ENCODE data around the gene KCNK4. TPM values are rescaled to one million over a fixed set of nuclear protein-coding genes. Genes with fewer than 3 reads are reported as not detected.

Gene KCNK4
- total and polyA plus RNA-seq, 2 of the 13 experiments (the other 11 are each of a cell fraction or from before 2014, with no cell fraction given), result not detected

GRCh38 chr11:64341851-64342791, 51.0 kb downstream of the KCNK4 start (continued):
- TF ChIP-seq, protein P1, sequence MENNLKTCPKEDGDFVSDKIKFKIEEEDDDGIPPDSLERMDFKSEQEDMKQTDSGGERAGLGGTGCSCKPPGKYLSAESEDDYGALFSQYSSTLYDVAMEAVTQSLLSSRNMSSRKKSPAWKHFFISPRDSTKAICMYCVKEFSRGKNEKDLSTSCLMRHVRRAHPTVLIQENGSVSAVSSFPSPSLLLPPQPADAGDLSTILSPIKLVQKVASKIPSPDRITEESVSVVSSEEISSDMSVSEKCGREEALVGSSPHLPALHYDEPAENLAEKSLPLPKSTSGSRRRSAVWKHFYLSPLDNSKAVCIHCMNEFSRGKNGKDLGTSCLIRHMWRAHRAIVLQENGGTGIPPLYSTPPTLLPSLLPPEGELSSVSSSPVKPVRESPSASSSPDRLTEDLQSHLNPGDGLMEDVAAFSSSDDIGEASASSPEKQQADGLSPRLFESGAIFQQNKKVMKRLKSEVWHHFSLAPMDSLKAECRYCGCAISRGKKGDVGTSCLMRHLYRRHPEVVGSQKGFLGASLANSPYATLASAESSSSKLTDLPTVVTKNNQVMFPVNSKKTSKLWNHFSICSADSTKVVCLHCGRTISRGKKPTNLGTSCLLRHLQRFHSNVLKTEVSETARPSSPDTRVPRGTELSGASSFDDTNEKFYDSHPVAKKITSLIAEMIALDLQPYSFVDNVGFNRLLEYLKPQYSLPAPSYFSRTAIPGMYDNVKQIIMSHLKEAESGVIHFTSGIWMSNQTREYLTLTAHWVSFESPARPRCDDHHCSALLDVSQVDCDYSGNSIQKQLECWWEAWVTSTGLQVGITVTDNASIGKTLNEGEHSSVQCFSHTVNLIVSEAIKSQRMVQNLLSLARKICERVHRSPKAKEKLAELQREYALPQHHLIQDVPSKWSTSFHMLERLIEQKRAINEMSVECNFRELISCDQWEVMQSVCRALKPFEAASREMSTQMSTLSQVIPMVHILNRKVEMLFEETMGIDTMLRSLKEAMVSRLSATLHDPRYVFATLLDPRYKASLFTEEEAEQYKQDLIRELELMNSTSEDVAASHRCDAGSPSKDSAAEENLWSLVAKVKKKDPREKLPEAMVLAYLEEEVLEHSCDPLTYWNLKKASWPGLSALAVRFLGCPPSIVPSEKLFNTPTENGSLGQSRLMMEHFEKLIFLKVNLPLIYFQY (CRISPR knock-in tag; IDR thresholded peaks at IDR 0.05; ENCODE audit: borderline replicate concordance), result peak; percentile 76; the same call in 1 of the 2 replicates
- TF ChIP-seq TOPORS (CRISPR knock-in tag; IDR thresholded peaks at IDR 0.05) (no peak), ZNF282 (IDR thresholded peaks at IDR 0.05; ENCODE audit: partially characterized antibody) (no peak), ZNF569 (CRISPR knock-in tag; IDR thresholded peaks at IDR 0.05; ENCODE audit: borderline replicate concordance) (no peak), KDM5B (CRISPR knock-in tag; IDR thresholded peaks at IDR 0.05; ENCODE audit: borderline replicate concordance) (peak; percentile 19; the same call in 1 of the 2 replicates)
- TF ChIP-seq, protein P2, sequence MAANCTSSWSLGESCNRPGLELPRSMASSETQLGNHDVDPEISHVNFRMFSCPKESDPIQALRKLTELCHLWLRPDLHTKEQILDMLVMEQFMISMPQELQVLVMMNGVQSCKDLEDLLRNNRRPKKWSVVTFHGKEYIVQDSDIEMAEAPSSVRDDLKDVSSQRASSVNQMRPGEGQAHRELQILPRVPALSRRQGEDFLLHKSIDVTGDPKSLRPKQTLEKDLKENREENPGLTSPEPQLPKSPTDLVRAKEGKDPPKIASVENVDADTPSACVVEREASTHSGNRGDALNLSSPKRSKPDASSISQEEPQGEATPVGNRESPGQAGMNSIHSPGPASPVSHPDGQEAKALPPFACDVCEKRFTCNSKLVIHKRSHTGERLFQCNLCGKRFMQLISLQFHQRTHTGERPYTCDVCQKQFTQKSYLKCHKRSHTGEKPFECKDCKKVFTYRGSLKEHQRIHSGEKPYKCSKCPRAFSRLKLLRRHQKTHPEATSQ (CRISPR knock-in tag; IDR thresholded peaks at IDR 0.05; ENCODE audit: borderline replicate concordance), result no peak

Data from HepG2 (cell line).